ENCODE results near the gene PTAR1. TPM values are rescaled to one million over a fixed set of nuclear protein-coding genes. Genes with fewer than 3 reads are reported as not detected.
"Not testable (repeated sequence)": the region's sequence is repeated elsewhere in the genome, so short reads cannot be mapped to it uniquely, and the experiment has no call there.

Gene PTAR1
- total RNA-seq, 1 donor from 2014 or later, result 59.7 TPM

DNA sequence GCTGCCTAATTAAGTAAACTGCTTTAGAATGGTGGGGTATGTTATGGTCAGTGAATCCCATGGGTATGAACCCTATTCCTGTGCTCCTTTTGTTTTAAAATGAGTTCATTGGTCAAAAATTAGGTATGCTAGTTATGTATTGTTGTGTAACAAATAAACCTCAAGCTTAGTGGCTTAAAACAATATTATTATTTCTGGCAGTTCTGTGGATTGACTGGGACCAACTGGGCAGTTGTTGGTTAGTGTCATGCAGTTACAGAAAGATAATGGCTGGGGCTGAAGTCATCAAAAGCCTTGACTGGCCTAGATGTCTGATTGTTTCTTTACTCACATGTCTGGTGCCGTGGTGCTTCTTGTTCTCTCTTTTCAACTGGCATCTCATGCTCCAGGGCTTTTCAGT is 8.9 kb upstream of the PTAR1 start:
- Histone ChIP-seq H3K36me3 (ENCODE audit: control insufficient read depth, insufficient read depth, low read length) (no peaks in the 10 kb centered on the region), H3K27me3 (ENCODE audit: control insufficient read depth, insufficient read depth, low read length) (no peaks in the 10 kb centered on the region), H3K4me3 (ENCODE audit: low read depth, low read length) (no peak overlapping the region)
- no peak for DNase-seq (ENCODE audit: low read depth)
- TF ChIP-seq, protein P1, sequence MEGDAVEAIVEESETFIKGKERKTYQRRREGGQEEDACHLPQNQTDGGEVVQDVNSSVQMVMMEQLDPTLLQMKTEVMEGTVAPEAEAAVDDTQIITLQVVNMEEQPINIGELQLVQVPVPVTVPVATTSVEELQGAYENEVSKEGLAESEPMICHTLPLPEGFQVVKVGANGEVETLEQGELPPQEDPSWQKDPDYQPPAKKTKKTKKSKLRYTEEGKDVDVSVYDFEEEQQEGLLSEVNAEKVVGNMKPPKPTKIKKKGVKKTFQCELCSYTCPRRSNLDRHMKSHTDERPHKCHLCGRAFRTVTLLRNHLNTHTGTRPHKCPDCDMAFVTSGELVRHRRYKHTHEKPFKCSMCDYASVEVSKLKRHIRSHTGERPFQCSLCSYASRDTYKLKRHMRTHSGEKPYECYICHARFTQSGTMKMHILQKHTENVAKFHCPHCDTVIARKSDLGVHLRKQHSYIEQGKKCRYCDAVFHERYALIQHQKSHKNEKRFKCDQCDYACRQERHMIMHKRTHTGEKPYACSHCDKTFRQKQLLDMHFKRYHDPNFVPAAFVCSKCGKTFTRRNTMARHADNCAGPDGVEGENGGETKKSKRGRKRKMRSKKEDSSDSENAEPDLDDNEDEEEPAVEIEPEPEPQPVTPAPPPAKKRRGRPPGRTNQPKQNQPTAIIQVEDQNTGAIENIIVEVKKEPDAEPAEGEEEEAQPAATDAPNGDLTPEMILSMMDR (IDR thresholded peaks at IDR 0.05; ENCODE audit: insufficient read depth, low read length, poor library complexity, severe bottlenecking), result no peak

DNA sequence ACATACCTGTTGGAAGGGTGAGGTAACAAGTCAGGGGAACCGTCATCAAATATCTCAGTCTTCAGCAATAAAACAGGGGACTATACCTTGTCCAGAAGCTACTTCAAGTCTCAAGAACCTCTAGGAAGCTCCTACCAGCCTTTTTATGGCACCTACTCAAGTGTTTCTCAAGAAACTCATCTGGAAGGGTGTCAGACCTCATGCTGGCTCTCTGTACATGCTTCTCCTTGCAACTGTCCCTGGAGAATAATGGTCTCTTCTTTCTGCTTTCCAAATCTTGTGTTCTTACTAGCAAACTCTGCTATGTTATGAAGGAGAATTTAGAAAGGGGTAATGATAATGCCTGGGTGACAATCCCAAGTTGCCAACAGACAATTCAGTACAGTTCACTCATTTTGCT is 8.3 kb upstream of the PTAR1 start:
- Histone ChIP-seq H3K36me3 (ENCODE audit: control insufficient read depth, insufficient read depth, low read length) (no peaks in the 10 kb centered on the region), H3K27me3 (ENCODE audit: control insufficient read depth, insufficient read depth, low read length) (no peaks in the 10 kb centered on the region), H3K4me3 (ENCODE audit: low read depth, low read length) (no peak overlapping the region)
- no peak for DNase-seq (ENCODE audit: low read depth)
- TF ChIP-seq, protein P1 (IDR thresholded peaks at IDR 0.05; ENCODE audit: insufficient read depth, low read length, poor library complexity, severe bottlenecking), result no peak

DNA sequence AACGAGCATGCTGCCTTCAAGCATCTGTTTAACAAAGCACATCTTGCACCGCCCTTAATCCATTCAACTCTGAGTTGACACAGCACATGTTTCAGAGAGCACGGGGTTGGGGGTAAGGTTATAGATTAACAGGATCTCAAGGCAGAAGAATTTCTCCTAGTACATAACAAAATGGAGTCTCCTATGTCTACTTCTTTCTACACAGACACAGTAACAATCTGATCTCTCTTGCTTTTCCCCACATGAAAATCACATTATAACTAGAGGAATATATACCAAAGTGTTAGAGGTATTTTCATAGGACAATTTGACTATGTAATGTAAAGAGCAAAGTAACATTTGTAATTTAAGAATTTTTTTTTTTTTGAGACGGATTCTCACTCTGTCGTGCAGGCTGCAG is 4.1 kb upstream of the PTAR1 start:
- not testable (repeated sequence) for H3K27me3 ChIP-seq (ENCODE audit: control insufficient read depth, insufficient read depth, low read length); H3K4me3 ChIP-seq (ENCODE audit: low read depth, low read length); H3K36me3 ChIP-seq (ENCODE audit: control insufficient read depth, insufficient read depth, low read length); DNase-seq (ENCODE audit: low read depth)

DNA sequence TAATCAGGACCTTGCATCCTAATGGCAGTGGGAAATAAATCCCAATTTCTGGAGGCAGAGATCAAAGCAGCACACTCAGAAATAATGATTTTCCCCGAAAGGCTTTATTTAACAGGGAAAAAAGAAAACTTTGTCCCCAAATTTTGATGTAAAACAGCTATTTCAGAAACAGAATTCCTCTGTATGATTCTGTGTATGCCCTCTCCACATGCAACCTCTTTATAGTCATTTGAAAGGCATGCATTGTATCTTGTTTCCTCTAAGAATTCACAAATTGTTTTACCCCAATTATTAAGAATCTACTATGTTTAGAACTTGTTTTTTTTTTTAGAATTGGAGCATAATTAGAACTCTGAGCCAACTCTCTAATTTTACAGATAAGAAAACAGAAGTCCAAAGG is 2.7 kb upstream of the PTAR1 start:
- no peaks in the 10 kb centered on the region for H3K27me3 ChIP-seq (ENCODE audit: control insufficient read depth, insufficient read depth, low read length)
- H3K4me3 ChIP-seq (ENCODE audit: low read depth, low read length), result no peak overlapping the region
- no peak for DNase-seq (ENCODE audit: low read depth)
- TF ChIP-seq, protein P1 (IDR thresholded peaks at IDR 0.05; ENCODE audit: insufficient read depth, low read length, poor library complexity, severe bottlenecking), result no peak
- no peaks in the 10 kb centered on the region for H3K36me3 ChIP-seq (ENCODE audit: control insufficient read depth, insufficient read depth, low read length)

DNA sequence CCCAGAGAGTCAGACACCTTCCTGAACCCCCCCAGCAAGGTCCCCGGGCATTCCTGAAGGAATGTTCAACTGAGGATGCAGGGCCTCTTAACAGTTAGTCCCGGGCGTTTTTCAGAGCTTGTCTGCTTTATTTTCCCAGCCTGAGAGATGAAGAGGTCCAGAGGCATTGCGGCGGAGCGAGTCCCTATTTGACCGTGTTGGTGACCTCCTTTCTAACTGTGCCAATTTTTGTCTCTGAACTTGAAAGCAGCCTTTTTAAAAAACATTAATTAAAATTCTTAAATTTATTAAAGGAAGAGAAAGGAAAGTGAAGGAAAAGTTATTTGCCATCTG is 433 bp upstream of the PTAR1 start:
- peak overlapping the region; percentile 45 for H3K4me3 ChIP-seq (ENCODE audit: low read depth, low read length)
- DNase-seq (ENCODE audit: low read depth), result no peak
- H3K36me3 ChIP-seq (ENCODE audit: control insufficient read depth, insufficient read depth, low read length), result no peaks in the 10 kb centered on the region
- TF ChIP-seq, protein P1 (IDR thresholded peaks at IDR 0.05; ENCODE audit: insufficient read depth, low read length, poor library complexity, severe bottlenecking), result no peak
- H3K27me3 ChIP-seq (ENCODE audit: control insufficient read depth, insufficient read depth, low read length), result no peaks in the 10 kb centered on the region

DNA sequence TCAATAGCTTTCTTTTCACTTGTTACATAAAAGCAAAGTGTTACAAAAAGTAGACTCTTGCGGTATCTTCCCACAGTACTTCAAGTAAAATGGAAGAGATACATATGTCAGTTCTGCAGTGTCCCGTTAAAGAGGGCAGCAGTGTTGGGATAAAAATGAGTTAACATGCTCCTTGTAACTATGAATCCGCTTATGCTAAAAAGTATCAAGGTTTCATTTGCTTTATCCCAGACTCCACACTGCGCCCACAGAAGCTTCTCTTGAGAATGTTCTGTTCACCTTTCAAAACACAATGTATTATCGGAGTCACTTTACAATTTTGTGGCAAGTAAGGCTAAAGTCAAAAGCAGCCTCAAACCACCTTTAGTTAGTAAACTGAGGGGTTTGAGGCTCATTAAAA is 790 bp downstream of the PTAR1 start:
- Histone ChIP-seq H3K4me3 (ENCODE audit: low read depth, low read length) (peak overlapping the region; percentile 74), H3K36me3 (ENCODE audit: control insufficient read depth, insufficient read depth, low read length) (no peaks in the 10 kb centered on the region), H3K27me3 (ENCODE audit: control insufficient read depth, insufficient read depth, low read length) (no peaks in the 10 kb centered on the region)
- DNase-seq (ENCODE audit: low read depth), result no peak
- TF ChIP-seq, protein P1 (IDR thresholded peaks at IDR 0.05; ENCODE audit: insufficient read depth, low read length, poor library complexity, severe bottlenecking), result no peak

Data from kidney epithelial cell (primary cell).